Adrenal gland (tissue), 5 donors: Measurements from ENCODE around the gene FOXN3.

ENCODE experiments used
- CTCF ChIP-seq, 6 experiments: fragments of 450-650 bp in 4 of 6; fragments of 200-600 bp in 2 of 6; sonication (generic) in 1 of 6; IDR thresholded peaks; 1 replicate in 5 of 6; 2 replicates in 1 of 6; pipeline versions ENCODE4 v1.5.1 to v1.8.0; 2016 to 2021; ENCODE audit warnings: antibody characterized with exemption in 6 of 6, mild to moderate bottlenecking in 2 of 6, moderate library complexity in 1 of 6
- POLR2A ChIP-seq, 2 donors: fragments of 450-650 bp; IDR thresholded peaks; one replicate each; pipeline ENCODE4 v1.6.1; 2017; ENCODE audit warnings: antibody characterized with exemption in 2 of 2, mild to moderate bottlenecking in 2 of 2, moderate library complexity in 1 of 2
- donor health status: DM: no; HTN: no; CAD: no.

- TF ChIP-seq CTCF (IDR thresholded peaks at IDR 0.05) = no peak
- no peak for TF ChIP-seq POLR2A (IDR thresholded peaks at IDR 0.05)
These were observed 175.8 kb downstream of the FOXN3 start for GRCh38 chr14:89241257-89241656.
